Measurements from ENCODE around the gene SLC38A8.

- TF ChIP-seq CTCF (IDR thresholded peaks at IDR 0.05) (no peak), ZFX (IDR thresholded peaks at IDR 0.05; ENCODE audit: borderline replicate concordance) (no peak)
Observed at GRCh38 chr16:84072014-84072413, 29.4 kb upstream of the SLC38A8 start.
